ENCODE measurements around the gene SLC17A5. TPM values are rescaled to one million over a fixed set of nuclear protein-coding genes. Genes with fewer than 3 reads are reported as not detected.
"Not testable (repeated sequence)": the region's sequence is repeated elsewhere in the genome, so short reads cannot be mapped to it uniquely, and the experiment has no call there.

The SLC17A5 gene
- total RNA-seq, 4 donors from 2014 or later = 96.3 to 184 (median 159) TPM

DNA sequence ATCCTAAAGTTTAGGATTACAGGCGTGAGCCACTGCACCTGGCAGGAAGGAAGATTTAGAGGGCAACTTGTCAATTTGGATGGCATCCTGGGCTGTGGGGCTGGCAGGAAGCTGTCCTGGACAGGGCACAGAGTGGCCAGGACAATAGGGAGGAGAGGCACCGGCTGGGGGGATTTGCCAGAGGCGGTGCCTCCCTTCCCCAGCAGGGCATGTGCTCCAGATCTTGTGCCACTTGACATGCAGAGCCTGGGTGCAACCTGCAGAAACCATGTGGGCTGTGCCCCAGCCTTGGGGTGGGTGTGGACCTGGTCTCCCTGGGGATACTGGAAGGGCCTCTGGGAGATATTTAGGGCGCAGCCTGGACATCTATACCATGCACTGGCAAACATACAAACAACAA lies 74.4 kb downstream of the SLC17A5 start:
- Histone ChIP-seq H3K4me1 (peaks cover 21 to 25% of the 10 kb centered on the region in 2 donors), H3K4me3 (replicated peaks in 1 of 3) (no peak overlapping the region), H3K36me3 (no peaks in the 10 kb centered on the region), H3K27ac (peak overlapping the region; percentile 95 to 99 (median 95)), H3K27me3 (no peaks in the 10 kb centered on the region), H3K9me3 (no peaks in the 10 kb centered on the region)
- intact Hi-C loops (cut with DNase I) = loop anchor here (10.0 kb wide), 1 partner anchor 55 kb away; the partner anchor contains the start of gene EEF1A1
- peak; percentile 16 to 17 for DNase-seq
- 73 to 76% methylated on average over 3 to 4 of the region's 4 CpGs for WGBS, 2 donors
- TF ChIP-seq POLR2A (IDR thresholded peaks at IDR 0.05) = no peak
- TF ChIP-seq, protein P1, sequence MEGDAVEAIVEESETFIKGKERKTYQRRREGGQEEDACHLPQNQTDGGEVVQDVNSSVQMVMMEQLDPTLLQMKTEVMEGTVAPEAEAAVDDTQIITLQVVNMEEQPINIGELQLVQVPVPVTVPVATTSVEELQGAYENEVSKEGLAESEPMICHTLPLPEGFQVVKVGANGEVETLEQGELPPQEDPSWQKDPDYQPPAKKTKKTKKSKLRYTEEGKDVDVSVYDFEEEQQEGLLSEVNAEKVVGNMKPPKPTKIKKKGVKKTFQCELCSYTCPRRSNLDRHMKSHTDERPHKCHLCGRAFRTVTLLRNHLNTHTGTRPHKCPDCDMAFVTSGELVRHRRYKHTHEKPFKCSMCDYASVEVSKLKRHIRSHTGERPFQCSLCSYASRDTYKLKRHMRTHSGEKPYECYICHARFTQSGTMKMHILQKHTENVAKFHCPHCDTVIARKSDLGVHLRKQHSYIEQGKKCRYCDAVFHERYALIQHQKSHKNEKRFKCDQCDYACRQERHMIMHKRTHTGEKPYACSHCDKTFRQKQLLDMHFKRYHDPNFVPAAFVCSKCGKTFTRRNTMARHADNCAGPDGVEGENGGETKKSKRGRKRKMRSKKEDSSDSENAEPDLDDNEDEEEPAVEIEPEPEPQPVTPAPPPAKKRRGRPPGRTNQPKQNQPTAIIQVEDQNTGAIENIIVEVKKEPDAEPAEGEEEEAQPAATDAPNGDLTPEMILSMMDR (IDR thresholded peaks at IDR 0.05) = no peak

DNA sequence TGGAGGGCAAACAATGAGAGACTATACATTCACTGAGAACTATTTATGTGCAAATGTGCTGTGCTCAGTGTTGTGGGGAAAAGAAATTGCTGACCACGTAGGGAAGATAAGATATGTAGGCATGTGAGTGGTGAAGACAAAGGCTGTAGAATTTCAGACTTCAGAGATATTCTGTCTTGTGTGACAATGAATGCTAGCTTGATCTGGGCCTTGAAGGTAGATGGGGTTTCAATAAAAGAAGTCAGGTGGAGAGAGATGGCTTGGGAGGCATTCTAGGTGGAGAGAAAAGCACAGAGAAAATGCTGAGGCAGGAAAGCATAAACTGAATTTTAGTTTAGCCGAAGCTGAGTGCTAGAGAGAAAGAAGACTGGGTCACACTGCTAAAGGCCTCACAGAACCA lies 76.1 kb downstream of the SLC17A5 start:
- H3K9me3 ChIP-seq = no peaks in the 10 kb centered on the region
- no peaks in the 10 kb centered on the region for H3K36me3 ChIP-seq
- no peaks in the 10 kb centered on the region for H3K27me3 ChIP-seq
- WGBS, 2 donors = 87 to 91% methylated on average over 2 of the region's 2 CpGs
- peaks cover 21 to 25% of the 10 kb centered on the region in 2 donors for H3K4me1 ChIP-seq
- H3K27ac ChIP-seq = no peak overlapping the region
- TF ChIP-seq POLR2A (IDR thresholded peaks at IDR 0.05) = no peak
- TF ChIP-seq, protein P1 (IDR thresholded peaks at IDR 0.05) = no peak
- intact Hi-C loops (cut with DNase I) = loop anchor here (10.0 kb wide), 1 partner anchor 53 kb away; the partner anchor contains the start of gene EEF1A1
- DNase-seq = no peak
- H3K4me3 ChIP-seq (replicated peaks in 1 of 3) = no peak overlapping the region

DNA sequence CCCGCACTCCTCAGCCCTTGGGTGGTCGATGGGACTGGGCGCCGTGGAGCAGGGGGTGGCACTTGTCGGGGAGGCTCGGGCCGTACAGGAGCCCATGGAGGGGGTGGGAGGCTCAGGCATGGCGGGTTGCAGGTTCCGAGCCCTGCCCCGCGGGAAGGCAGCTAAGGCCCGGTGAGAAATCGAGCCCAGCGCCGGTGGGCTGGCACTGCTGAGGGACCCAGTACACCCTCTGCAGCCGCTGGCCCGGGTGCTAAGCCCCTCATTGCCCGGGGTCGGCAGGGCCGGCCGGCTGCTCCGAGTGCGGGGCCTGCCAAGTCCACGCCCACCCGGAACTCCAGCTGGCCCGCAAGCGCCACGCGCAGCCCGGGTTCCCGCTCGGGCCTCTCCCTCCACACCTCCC lies 81.3 kb downstream of the SLC17A5 start:
- H3K4me3 ChIP-seq (replicated peaks in 1 of 3); H3K27ac ChIP-seq; H3K27me3 ChIP-seq; H3K9me3 ChIP-seq; DNase-seq; H3K4me1 ChIP-seq; H3K36me3 ChIP-seq: not testable (repeated sequence)
- 98% methylated on average over 28 of the region's 32 CpGs; no CpG with 5 or more reads in 1 of the 2 donors for WGBS, 2 donors
- intact Hi-C loops (cut with DNase I) = loop anchor here (10.0 kb wide), 1 partner anchor 48 kb away; the partner anchor contains the start of gene EEF1A1

DNA sequence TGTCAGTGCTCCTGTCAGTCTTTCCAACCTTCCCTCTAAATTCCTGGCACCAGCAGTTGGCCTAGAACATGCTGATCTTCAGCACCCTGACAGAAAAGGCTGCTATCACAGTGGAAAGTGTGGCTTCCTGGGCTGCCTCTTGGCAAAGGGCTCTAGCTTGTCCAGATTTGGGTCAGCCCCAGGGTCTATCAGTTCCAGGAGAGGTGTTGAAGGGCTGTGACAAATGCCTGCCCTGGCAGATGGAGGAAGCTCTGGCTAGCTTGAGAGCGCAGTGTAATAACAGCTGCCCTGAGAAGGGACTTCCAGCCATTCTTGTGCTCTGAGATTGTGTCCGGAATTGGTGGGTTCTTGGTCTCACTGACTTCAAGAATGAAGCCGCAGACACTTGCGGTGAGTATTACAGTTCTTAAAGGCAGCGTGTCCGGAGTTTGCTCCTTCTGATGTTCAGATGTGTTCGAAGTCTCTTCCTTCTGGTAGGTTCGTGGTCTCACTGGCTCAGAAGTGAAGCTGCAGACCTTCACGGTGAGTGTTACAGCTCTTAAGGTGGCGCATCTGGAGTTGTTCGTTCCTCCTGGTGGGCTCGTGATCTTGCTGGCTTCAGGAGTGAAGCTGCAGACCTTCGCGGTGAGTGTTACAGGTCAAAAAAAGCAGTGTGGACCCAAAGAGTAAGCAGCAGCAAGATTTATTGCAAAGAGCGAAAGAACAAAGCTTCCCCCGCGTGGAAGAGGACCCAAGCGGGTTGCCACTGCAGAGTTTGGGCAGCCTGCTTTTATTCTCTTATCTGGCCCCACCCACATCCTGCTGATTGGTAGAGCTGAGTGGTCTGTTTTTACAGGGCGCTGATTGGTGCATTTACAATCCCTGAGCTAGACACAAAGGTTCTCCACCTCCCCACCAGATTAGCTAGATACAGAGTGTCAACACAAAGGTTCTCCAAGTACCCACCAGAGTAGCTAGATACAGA lies 82.3 kb downstream of the SLC17A5 start:
- peak; percentile 13 to 15 for DNase-seq
- not testable (repeated sequence) for H3K4me3 ChIP-seq (replicated peaks in 1 of 3); H3K27ac ChIP-seq; H3K27me3 ChIP-seq; H3K36me3 ChIP-seq; H3K4me1 ChIP-seq; H3K9me3 ChIP-seq
- WGBS, 2 donors = 84 to 90% methylated on average over 14 to 19 of the region's 19 CpGs
- intact Hi-C loops (cut with DNase I) = loop anchor here (10.0 kb wide), 1 partner anchor 47 kb away; the partner anchor contains the start of gene EEF1A1

DNA sequence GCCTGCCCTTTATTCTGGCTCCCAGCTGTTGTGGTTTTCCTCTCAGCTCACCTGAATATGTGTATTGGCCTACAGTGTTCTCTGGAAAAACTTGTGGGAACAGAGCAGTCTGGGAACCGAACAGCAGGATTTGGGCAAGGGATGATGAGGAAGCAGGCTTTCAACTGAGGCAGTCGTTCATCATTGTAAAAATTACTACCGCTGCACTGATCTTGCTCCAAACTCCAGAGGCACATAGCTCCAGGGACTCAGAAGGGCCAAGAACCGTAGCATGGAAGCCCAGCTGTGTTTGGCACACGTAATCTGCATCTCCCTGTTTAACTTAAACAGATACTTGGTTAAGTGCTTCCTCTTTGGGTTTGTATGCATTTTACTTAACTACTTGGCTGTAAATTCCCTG lies 84.7 kb downstream of the SLC17A5 start:
- no peaks in the 10 kb centered on the region for H3K4me1 ChIP-seq
- no peak overlapping the region for H3K4me3 ChIP-seq (replicated peaks in 1 of 3)
- no peaks in the 10 kb centered on the region for H3K36me3 ChIP-seq
- H3K9me3 ChIP-seq = no peaks in the 10 kb centered on the region
- no peak for DNase-seq
- TF ChIP-seq, protein P1 (IDR thresholded peaks at IDR 0.05) = no peak
- no peak for TF ChIP-seq POLR2A (IDR thresholded peaks at IDR 0.05)
- intact Hi-C loops (cut with DNase I) = no loop called here
- 88 to 93% methylated on average over 5 of the region's 5 CpGs for WGBS, 2 donors
- H3K27ac ChIP-seq = no peak overlapping the region
- H3K27me3 ChIP-seq = no peaks in the 10 kb centered on the region
